Liver (tissue), 3 donors: ENCODE data around the gene KIZ.

Experiments
- CTCF ChIP-seq: fragments of 150-350 bp; IDR thresholded peaks from 2 replicates; pipeline ENCODE4 v1.5.1; 2017; ENCODE audit warnings: improper control_type of control experiment, low read depth, low read length; ENCODE audit not compliant: missing input control
- GABPA ChIP-seq, 2 donors: IDR thresholded peaks in 1 of 2; conservative IDR thresholded peaks in 1 of 2; 2 replicates each; pipeline ENCODE4 v1.6.1; 2016; ENCODE audit warnings: antibody characterized with exemption in 2 of 2, mild to moderate bottlenecking in 1 of 2, moderate library complexity in 1 of 2
- HNF4G ChIP-seq: IDR thresholded peaks from 2 replicates; pipeline ENCODE4 v1.6.1; 2016; ENCODE audit warnings: antibody characterized with exemption
- JUND ChIP-seq, 2 donors: IDR thresholded peaks; 2 replicates each; pipeline ENCODE4 v1.6.1; 2016; ENCODE audit warnings: antibody characterized with exemption in 2 of 2
- TAF1 ChIP-seq: conservative IDR thresholded peaks from 2 replicates; pipeline ENCODE4 v1.6.1; 2016; ENCODE audit warnings: antibody characterized with exemption, mild to moderate bottlenecking
- YY1 ChIP-seq: IDR thresholded peaks from 2 replicates; pipeline ENCODE4 v1.6.1; 2016; ENCODE audit warnings: antibody characterized with exemption, mild to moderate bottlenecking
- TF ChIP-seq, protein P1 (sequence below): IDR thresholded peaks from 2 replicates; pipeline ENCODE4 v1.6.1; 2016; ENCODE audit warnings: antibody characterized with exemption, mild to moderate bottlenecking
- donor health status: healthy.
- donor health status: healthy.

- TF ChIP-seq JUND (IDR thresholded peaks at IDR 0.05), result no peak
- TF ChIP-seq, protein P1, sequence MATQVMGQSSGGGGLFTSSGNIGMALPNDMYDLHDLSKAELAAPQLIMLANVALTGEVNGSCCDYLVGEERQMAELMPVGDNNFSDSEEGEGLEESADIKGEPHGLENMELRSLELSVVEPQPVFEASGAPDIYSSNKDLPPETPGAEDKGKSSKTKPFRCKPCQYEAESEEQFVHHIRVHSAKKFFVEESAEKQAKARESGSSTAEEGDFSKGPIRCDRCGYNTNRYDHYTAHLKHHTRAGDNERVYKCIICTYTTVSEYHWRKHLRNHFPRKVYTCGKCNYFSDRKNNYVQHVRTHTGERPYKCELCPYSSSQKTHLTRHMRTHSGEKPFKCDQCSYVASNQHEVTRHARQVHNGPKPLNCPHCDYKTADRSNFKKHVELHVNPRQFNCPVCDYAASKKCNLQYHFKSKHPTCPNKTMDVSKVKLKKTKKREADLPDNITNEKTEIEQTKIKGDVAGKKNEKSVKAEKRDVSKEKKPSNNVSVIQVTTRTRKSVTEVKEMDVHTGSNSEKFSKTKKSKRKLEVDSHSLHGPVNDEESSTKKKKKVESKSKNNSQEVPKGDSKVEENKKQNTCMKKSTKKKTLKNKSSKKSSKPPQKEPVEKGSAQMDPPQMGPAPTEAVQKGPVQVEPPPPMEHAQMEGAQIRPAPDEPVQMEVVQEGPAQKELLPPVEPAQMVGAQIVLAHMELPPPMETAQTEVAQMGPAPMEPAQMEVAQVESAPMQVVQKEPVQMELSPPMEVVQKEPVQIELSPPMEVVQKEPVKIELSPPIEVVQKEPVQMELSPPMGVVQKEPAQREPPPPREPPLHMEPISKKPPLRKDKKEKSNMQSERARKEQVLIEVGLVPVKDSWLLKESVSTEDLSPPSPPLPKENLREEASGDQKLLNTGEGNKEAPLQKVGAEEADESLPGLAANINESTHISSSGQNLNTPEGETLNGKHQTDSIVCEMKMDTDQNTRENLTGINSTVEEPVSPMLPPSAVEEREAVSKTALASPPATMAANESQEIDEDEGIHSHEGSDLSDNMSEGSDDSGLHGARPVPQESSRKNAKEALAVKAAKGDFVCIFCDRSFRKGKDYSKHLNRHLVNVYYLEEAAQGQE, result no peak
- no peak for TF ChIP-seq CTCF
- no peak for TF ChIP-seq GABPA (IDR thresholded peaks at IDR 0.05 in 1 of 2, conservative IDR thresholded peaks at IDR 0.05 in 1 of 2)
- no peak for TF ChIP-seq TAF1
- TF ChIP-seq YY1, result no peak
- no peak for TF ChIP-seq HNF4G
These were observed 47.6 kb downstream of the KIZ start for GRCh38 chr20:21173485-21173884.
